HCT116 (cell line): ENCODE measurements around the gene SIVA1. TPM values are rescaled to one million over a fixed set of nuclear protein-coding genes. Genes with fewer than 3 reads are reported as not detected.

Experiments
- ATAC-seq: fragments of 200-7000 bp; cut with Tn5 transposase; 2 replicates; pipeline ENCODE4 v1.9.1; 2020; ENCODE audit warnings: mild to moderate bottlenecking, moderate library complexity
- BruUV-seq: library from RNA; stranded (reverse); fragments of 400-500 nt; replicated peaks from 2 replicates; lab custom pipeline; 2021; lab: Mats Ljungman, UMichigan
- CTCF ChIA-PET: fragments of 300-600 bp; sonication (Branson Sonifier 250); formaldehyde crosslinking; loops from one replicate; lab custom pipeline; 2021; ENCODE audit warnings: antibody characterized with exemption; lab: Charles Lee
- POLR2A ChIA-PET: fragments of 300-600, 350-600 bp; sonication (Branson Sonifier 250); formaldehyde crosslinking; loops from one replicate; lab custom pipeline; 2021; ENCODE audit warnings: antibody characterized with exemption; lab: Charles Lee
- RAD21 ChIA-PET, 2 experiments: fragments of 300-600 bp; sonication (Branson Sonifier 250); formaldehyde crosslinking; loops; one replicate each; lab custom pipeline; 2023; ENCODE audit warnings: low total read pairs in 2 of 2; ENCODE audit not compliant: uncharacterized antibody in 2 of 2, unreplicated experiment in 2 of 2, low non-redundant PET in 1 of 2; lab: Charles Lee
- DNase-seq: peaks from one replicate; pipeline ENCODE4 v3.0.0-alpha.2; 2010; ENCODE audit warnings: low read depth, low spot score
- H2AFZ ChIP-seq: fragments of 200-600 bp; shearing (Covaris generic), sonication (generic); 2 replicates; pipeline ENCODE4 v1.6.1; 2017; ENCODE audit warnings: low read depth, mixed run types, mixed read lengths, antibody characterized with exemption, low read length; ENCODE audit not compliant: poor library complexity, severe bottlenecking
- H3K27ac ChIP-seq: 2 replicates; pipeline ENCODE4 v1.5.1; 2012; ENCODE audit warnings: low read depth, low read length
- H3K27me3 ChIP-seq: fragments of 200-600 bp; sonication (generic); 2 replicates; pipeline ENCODE4 v1.6.1; 2016; ENCODE audit warnings: mixed run types, low read length, mixed read lengths; ENCODE audit not compliant: insufficient read depth
- H3K36me3 ChIP-seq, 2 experiments: fragments of 200-500 bp in 1 of 2; fragments of 200-600 bp in 1 of 2; sonication (Bioruptor generic) in 1 of 2; sonication (generic) in 1 of 2; 2 replicates each; pipeline versions ENCODE4 v1.5.1 to v1.6.1; 2014 to 2016; ENCODE audit warnings: low read length in 2 of 2, inconsistent platforms in 1 of 2, mixed read lengths in 1 of 2, mixed run types in 1 of 2; ENCODE audit not compliant: insufficient read depth in 2 of 2, control insufficient read depth in 1 of 2
- H3K4me1 ChIP-seq, 2 experiments: fragments of 200-600 bp in 1 of 2; sonication (generic) in 1 of 2; 2 replicates each; pipeline versions ENCODE4 v1.5.1 to v1.6.1; 2012 to 2017; ENCODE audit warnings: low read length in 2 of 2, inconsistent platforms in 1 of 2, mild to moderate bottlenecking in 1 of 2, mixed read lengths in 1 of 2, mixed run types in 1 of 2, moderate library complexity in 1 of 2; ENCODE audit not compliant: insufficient read depth in 2 of 2, control insufficient read depth in 1 of 2
- H3K4me2 ChIP-seq: fragments of 200-600 bp; sonication (generic); 2 replicates; pipeline ENCODE4 v1.6.1; 2017; ENCODE audit warnings: mixed run types, low read length, mixed read lengths
- H3K4me3 ChIP-seq, 2 experiments: fragments of 200-600 bp in 1 of 2; sonication (generic) in 1 of 2; replicated peaks in 1 of 2; 2 replicates each; pipeline ENCODE4 v1.5.1; 2011 to 2016; ENCODE audit warnings: low read length in 2 of 2, control low read depth in 1 of 2, low read depth in 1 of 2, mild to moderate bottlenecking in 1 of 2, mixed read lengths in 1 of 2, mixed run types in 1 of 2
- H3K79me2 ChIP-seq: fragments of 200-600 bp; sonication (generic); 2 replicates; pipeline ENCODE4 v1.6.1; 2017; ENCODE audit warnings: mild to moderate bottlenecking, mixed run types, low read length, moderate library complexity, mixed read lengths; ENCODE audit not compliant: insufficient read depth
- H3K9ac ChIP-seq: fragments of 200-600 bp; sonication (generic); 2 replicates; pipeline ENCODE4 v1.6.1; 2016; ENCODE audit warnings: low read length, mixed read lengths
- H3K9me2 ChIP-seq: fragments of 200-600 bp; sonication (generic), shearing (Covaris generic); 2 replicates; pipeline ENCODE4 v1.6.1; 2017; ENCODE audit warnings: mixed run types, mild to moderate bottlenecking, moderate library complexity; ENCODE audit not compliant: insufficient read depth
- H3K9me3 ChIP-seq, 2 experiments: fragments of 200-500 bp in 1 of 2; fragments of 200-600 bp in 1 of 2; sonication (Bioruptor generic) in 1 of 2; sonication (generic) in 1 of 2; 2 replicates each; pipeline ENCODE4 v1.6.1; 2014 to 2017; ENCODE audit warnings: low read length in 2 of 2, mixed read lengths in 2 of 2, inconsistent platforms in 1 of 2, low read depth in 1 of 2, mild to moderate bottlenecking in 1 of 2, mixed run types in 1 of 2, moderate library complexity in 1 of 2; ENCODE audit not compliant: control insufficient read depth in 1 of 2, insufficient read depth in 1 of 2
- H4K20me1 ChIP-seq: fragments of 200-600 bp; sonication (generic), shearing (Covaris generic); 2 replicates; pipeline ENCODE4 v1.6.1; 2017; ENCODE audit warnings: mixed run types, mild to moderate bottlenecking, moderate library complexity; ENCODE audit not compliant: insufficient read depth
- CBX3 ChIP-seq: IDR thresholded peaks from 2 replicates; pipeline ENCODE4 v1.6.1; 2012; ENCODE audit warnings: low read depth
- CEBPB ChIP-seq: IDR thresholded peaks from 2 replicates; pipeline ENCODE4 v1.6.1; 2012; ENCODE audit warnings: low read depth
- EGR1 ChIP-seq: IDR thresholded peaks from 2 replicates; pipeline ENCODE4 v1.6.1; 2012; ENCODE audit warnings: low read depth
- ELF1 ChIP-seq: IDR thresholded peaks from 2 replicates; pipeline ENCODE4 v1.6.1; 2012; ENCODE audit warnings: low read depth, borderline replicate concordance
- EZH2 ChIP-seq: fragments of 200-600 bp; sonication (generic); IDR thresholded peaks from 2 replicates; pipeline ENCODE4 v1.6.1; 2017; ENCODE audit warnings: antibody characterized with exemption, mixed run types
- EZH2phosphoT487 ChIP-seq: fragments of 200-600 bp; IDR thresholded peaks from 2 replicates; pipeline ENCODE4 v1.6.1; 2018; ENCODE audit warnings: antibody characterized with exemption, borderline replicate concordance
- POLR2A ChIP-seq: IDR thresholded peaks from 2 replicates; pipeline ENCODE4 v1.7.0; 2011; ENCODE audit warnings: borderline replicate concordance; ENCODE audit not compliant: insufficient read depth, insufficient read length; ENCODE audit errors: extremely low read depth
- POLR2AphosphoS5 ChIP-seq: IDR thresholded peaks from 2 replicates; pipeline ENCODE4 v1.6.1; 2011; ENCODE audit warnings: mild to moderate bottlenecking, low read depth, low read length, moderate library complexity
- RAD21 ChIP-seq: IDR thresholded peaks from 2 replicates; pipeline ENCODE4 v1.6.1; 2012; ENCODE audit warnings: low read depth, mild to moderate bottlenecking
- REST ChIP-seq: IDR thresholded peaks from 2 replicates; pipeline ENCODE4 v1.6.1; 2012; ENCODE audit warnings: low read depth
- SIN3A ChIP-seq: IDR thresholded peaks from 2 replicates; pipeline ENCODE4 v1.6.1; 2012; ENCODE audit warnings: low read depth
- SP1 ChIP-seq: IDR thresholded peaks from 2 replicates; pipeline ENCODE4 v1.6.1; 2012; ENCODE audit warnings: low read depth
- SRF ChIP-seq: IDR thresholded peaks from 2 replicates; pipeline ENCODE4 v1.6.1; 2012; ENCODE audit warnings: low read depth
- TCF7L2 ChIP-seq: IDR thresholded peaks from 2 replicates; pipeline ENCODE4 v1.7.0; 2011; ENCODE audit warnings: borderline replicate concordance, inconsistent platforms; ENCODE audit not compliant: insufficient read depth, insufficient read length; ENCODE audit errors: extremely low read depth
- YY1 ChIP-seq: IDR thresholded peaks from 2 replicates; pipeline ENCODE4 v1.6.1; 2011; ENCODE audit warnings: low read length, low read depth, moderate library complexity, mild to moderate bottlenecking; ENCODE audit not compliant: insufficient replicate concordance; ENCODE audit errors: extremely low read depth
- ZFX ChIP-seq: fragments of 450-650 bp; IDR thresholded peaks from 2 replicates; pipeline ENCODE4 v1.6.1; 2017
- ZNF274 ChIP-seq: fragments of 200-500 bp; sonication (Bioruptor generic); IDR thresholded peaks from 2 replicates; pipeline ENCODE4 v1.6.1; 2014; ENCODE audit warnings: mild to moderate bottlenecking, low read depth, low read length, inconsistent platforms
- intact Hi-C: fragments of 100-400 bp; cut with micrococcal nuclease; formaldehyde crosslinking; loops from 2 replicates; pipeline ENCODE4 v1.10.0; 2022
- total RNA-seq: library from RNA; stranded (reverse); gene quantifications from one replicate; pipeline ENCODE4 v1.2.1, GENCODE V29; 2021; ENCODE audit not compliant: unreplicated experiment
- TF ChIP-seq, protein P1 (sequence below): IDR thresholded peaks from 2 replicates; pipeline ENCODE4 v1.6.1; 2011; ENCODE audit warnings: mild to moderate bottlenecking, low read length, moderate library complexity; ENCODE audit not compliant: insufficient replicate concordance; ENCODE audit errors: extremely low read depth
- TF ChIP-seq, protein P2 (sequence below): IDR thresholded peaks from 2 replicates; pipeline ENCODE4 v1.6.1; 2012

SIVA1 gene
- total RNA-seq, 1 experiment from 2014 or later: 141 TPM

GRCh38 chr14:104779776-104780512 is 27.0 kb downstream of the SIVA1 start (continued):
- no peak for TF ChIP-seq SRF
- no peak for TF ChIP-seq ELF1
- no peak for TF ChIP-seq SP1
- TF ChIP-seq EZH2: no peak
- TF ChIP-seq ZFX: no peak
- TF ChIP-seq RAD21: no peak
- TF ChIP-seq, protein P1, sequence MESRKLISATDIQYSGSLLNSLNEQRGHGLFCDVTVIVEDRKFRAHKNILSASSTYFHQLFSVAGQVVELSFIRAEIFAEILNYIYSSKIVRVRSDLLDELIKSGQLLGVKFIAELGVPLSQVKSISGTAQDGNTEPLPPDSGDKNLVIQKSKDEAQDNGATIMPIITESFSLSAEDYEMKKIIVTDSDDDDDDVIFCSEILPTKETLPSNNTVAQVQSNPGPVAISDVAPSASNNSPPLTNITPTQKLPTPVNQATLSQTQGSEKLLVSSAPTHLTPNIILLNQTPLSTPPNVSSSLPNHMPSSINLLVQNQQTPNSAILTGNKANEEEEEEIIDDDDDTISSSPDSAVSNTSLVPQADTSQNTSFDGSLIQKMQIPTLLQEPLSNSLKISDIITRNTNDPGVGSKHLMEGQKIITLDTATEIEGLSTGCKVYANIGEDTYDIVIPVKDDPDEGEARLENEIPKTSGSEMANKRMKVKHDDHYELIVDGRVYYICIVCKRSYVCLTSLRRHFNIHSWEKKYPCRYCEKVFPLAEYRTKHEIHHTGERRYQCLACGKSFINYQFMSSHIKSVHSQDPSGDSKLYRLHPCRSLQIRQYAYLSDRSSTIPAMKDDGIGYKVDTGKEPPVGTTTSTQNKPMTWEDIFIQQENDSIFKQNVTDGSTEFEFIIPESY: no peak

GRCh38 chr14:104780513-104781030 is 27.6 kb downstream of the SIVA1 start:
- ChIA-PET POLR2A (no interaction called here), RAD21 (no interaction called here), CTCF (no interaction called here)
- DNase-seq: no peak
- ATAC-seq: no peak
- H3K27me3 ChIP-seq: no peaks in the 10 kb centered on the region
- no peak overlapping the region for H3K4me3 ChIP-seq
- no peak overlapping the region for H2AFZ ChIP-seq
- H3K9me2 ChIP-seq: no peaks in the 10 kb centered on the region
- peaks cover 0 to 6% of the 10 kb centered on the region in 2 experiments; a peak in 2 of 4 replicates for H3K36me3 ChIP-seq
- no peak overlapping the region for H3K9ac ChIP-seq
- H3K4me2 ChIP-seq: no peak overlapping the region
- no TSS peak for BruUV-seq
- H3K9me3 ChIP-seq: no peaks in the 10 kb centered on the region
- no peak overlapping the region for H3K27ac ChIP-seq
- H3K79me2 ChIP-seq: peaks cover 10% of the 10 kb centered on the region; the same call in 1 of the 2 replicates
- H4K20me1 ChIP-seq: no peaks in the 10 kb centered on the region
- H3K4me1 ChIP-seq: no peaks in the 10 kb centered on the region
- intact Hi-C loops: no loop called here
- TF ChIP-seq TCF7L2 (no peak), CEBPB (no peak), POLR2AphosphoS5 (no peak), REST (no peak), SIN3A (no peak), EZH2phosphoT487 (no peak), YY1 (no peak), ZNF274 (no peak), SRF (no peak), RAD21 (no peak), POLR2A (no peak), EGR1 (no peak), CBX3 (no peak)
- TF ChIP-seq, protein P2, sequence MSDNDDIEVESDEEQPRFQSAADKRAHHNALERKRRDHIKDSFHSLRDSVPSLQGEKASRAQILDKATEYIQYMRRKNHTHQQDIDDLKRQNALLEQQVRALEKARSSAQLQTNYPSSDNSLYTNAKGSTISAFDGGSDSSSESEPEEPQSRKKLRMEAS: no peak
